ENCODE data around the gene UGDH.
"Not testable (repeated sequence)": the region's sequence is repeated elsewhere in the genome, so short reads cannot be mapped to it uniquely, and the experiment has no call there.

UGDH gene

GRCh38 chr4:39521253-39521919 lies 5.9 kb downstream of the UGDH start:
- Histone ChIP-seq H3K9ac (ENCODE audit: insufficient read length, low read depth) (no peak overlapping the region), H3K9me3 (ENCODE audit: insufficient read depth, low read length) (no peaks in the 10 kb centered on the region), H3K36me3 (ENCODE audit: insufficient read depth, insufficient read length, low read length) (peaks cover 40% of the 10 kb centered on the region), H3K4me1 (ENCODE audit: insufficient read depth, insufficient read length) (no peaks in the 10 kb centered on the region), H3K4me3 (ENCODE audit: insufficient read length, low read depth) (no peak overlapping the region), H3K27me3 (ENCODE audit: insufficient read depth, insufficient read length) (no peaks in the 10 kb centered on the region)
- DNase-seq (ENCODE audit: low read depth, low spot score) = no peak
- no peak for TF ChIP-seq YY1 (IDR thresholded peaks at IDR 0.05; ENCODE audit: insufficient read depth, insufficient read length)
- no peak for TF ChIP-seq SUZ12 (IDR thresholded peaks at IDR 0.05; ENCODE audit: extremely low read depth, insufficient read depth, insufficient read length)
- TF ChIP-seq ZNF274 (IDR thresholded peaks at IDR 0.05; ENCODE audit: low read depth, low read length) = no peak

GRCh38 chr4:39518484-39518883 lies 8.8 kb downstream of the UGDH start:
- Histone ChIP-seq H3K9me3 (ENCODE audit: insufficient read depth, low read length) (no peaks in the 10 kb centered on the region), H3K36me3 (ENCODE audit: insufficient read depth, insufficient read length, low read length) (peaks cover 49% of the 10 kb centered on the region), H3K27me3 (ENCODE audit: insufficient read depth, insufficient read length) (no peaks in the 10 kb centered on the region), H3K4me1 (ENCODE audit: insufficient read depth, insufficient read length) (no peaks in the 10 kb centered on the region), H3K9ac (ENCODE audit: insufficient read length, low read depth) (no peak overlapping the region), H3K4me3 (ENCODE audit: insufficient read length, low read depth) (no peak overlapping the region)
- no peak for DNase-seq (ENCODE audit: low read depth, low spot score)
- no peak for TF ChIP-seq SUZ12 (IDR thresholded peaks at IDR 0.05; ENCODE audit: extremely low read depth, insufficient read depth, insufficient read length)
- TF ChIP-seq YY1 (IDR thresholded peaks at IDR 0.05; ENCODE audit: insufficient read depth, insufficient read length) = no peak
- no peak for TF ChIP-seq ZNF274 (IDR thresholded peaks at IDR 0.05; ENCODE audit: low read depth, low read length)

- no peak for DNase-seq (ENCODE audit: low read depth, low spot score)
- TF ChIP-seq SUZ12 (IDR thresholded peaks at IDR 0.05; ENCODE audit: extremely low read depth, insufficient read depth, insufficient read length) (no peak), ZNF274 (IDR thresholded peaks at IDR 0.05; ENCODE audit: low read depth, low read length) (no peak), YY1 (IDR thresholded peaks at IDR 0.05; ENCODE audit: insufficient read depth, insufficient read length) (no peak)
Observed at GRCh38 chr4:39516407-39516966, 10.8 kb downstream of the UGDH start.

GRCh38 chr4:39515669-39516401 lies 11.4 kb downstream of the UGDH start:
- not testable (repeated sequence) for H3K27me3 ChIP-seq (ENCODE audit: insufficient read depth, insufficient read length); H3K9me3 ChIP-seq (ENCODE audit: insufficient read depth, low read length); H3K9ac ChIP-seq (ENCODE audit: insufficient read length, low read depth); H3K4me1 ChIP-seq (ENCODE audit: insufficient read depth, insufficient read length); DNase-seq (ENCODE audit: low read depth, low spot score); H3K4me3 ChIP-seq (ENCODE audit: insufficient read length, low read depth)
- peaks cover 58% of the 10 kb centered on the region for H3K36me3 ChIP-seq (ENCODE audit: insufficient read depth, insufficient read length, low read length)

More at GRCh38 chr4:39516407-39516966, 10.8 kb downstream of the UGDH start:
- H3K4me1 ChIP-seq (ENCODE audit: insufficient read depth, insufficient read length) = no peaks in the 10 kb centered on the region
- H3K36me3 ChIP-seq (ENCODE audit: insufficient read depth, insufficient read length, low read length) = peaks cover 63% of the 10 kb centered on the region
- no peaks in the 10 kb centered on the region for H3K9me3 ChIP-seq (ENCODE audit: insufficient read depth, low read length)
- H3K9ac ChIP-seq (ENCODE audit: insufficient read length, low read depth) = no peak overlapping the region
- H3K4me3 ChIP-seq (ENCODE audit: insufficient read length, low read depth) = no peak overlapping the region
- no peaks in the 10 kb centered on the region for H3K27me3 ChIP-seq (ENCODE audit: insufficient read depth, insufficient read length)

GRCh38 chr4:39514888-39515401 lies 12.3 kb downstream of the UGDH start:
- no peak for TF ChIP-seq YY1 (IDR thresholded peaks at IDR 0.05; ENCODE audit: insufficient read depth, insufficient read length)
- TF ChIP-seq SUZ12 (IDR thresholded peaks at IDR 0.05; ENCODE audit: extremely low read depth, insufficient read depth, insufficient read length) = no peak
- no peak for TF ChIP-seq ZNF274 (IDR thresholded peaks at IDR 0.05; ENCODE audit: low read depth, low read length)
- H3K9me3 ChIP-seq (ENCODE audit: insufficient read depth, low read length) = no peaks in the 10 kb centered on the region
- H3K9ac ChIP-seq (ENCODE audit: insufficient read length, low read depth) = no peak overlapping the region
- no peaks in the 10 kb centered on the region for H3K4me1 ChIP-seq (ENCODE audit: insufficient read depth, insufficient read length)
- H3K27me3 ChIP-seq (ENCODE audit: insufficient read depth, insufficient read length) = no peaks in the 10 kb centered on the region
- H3K4me3 ChIP-seq (ENCODE audit: insufficient read length, low read depth) = no peak overlapping the region
- peaks cover 65% of the 10 kb centered on the region for H3K36me3 ChIP-seq (ENCODE audit: insufficient read depth, insufficient read length, low read length)
- no peak for DNase-seq (ENCODE audit: low read depth, low spot score)

- H3K4me1 ChIP-seq (ENCODE audit: insufficient read depth, insufficient read length) = not testable (repeated sequence)
Observed at GRCh38 chr4:39514266-39514665, 13.0 kb downstream of the UGDH start.

GRCh38 chr4:39510348-39510929 lies 16.8 kb downstream of the UGDH start:
- H3K27me3 ChIP-seq (ENCODE audit: insufficient read depth, insufficient read length) = no peaks in the 10 kb centered on the region
- no peak for DNase-seq (ENCODE audit: low read depth, low spot score)
- H3K9ac ChIP-seq (ENCODE audit: insufficient read length, low read depth) = no peak overlapping the region
- peaks cover 81% of the 10 kb centered on the region for H3K36me3 ChIP-seq (ENCODE audit: insufficient read depth, insufficient read length, low read length)
- H3K4me1 ChIP-seq (ENCODE audit: insufficient read depth, insufficient read length) = no peaks in the 10 kb centered on the region
- no peaks in the 10 kb centered on the region for H3K9me3 ChIP-seq (ENCODE audit: insufficient read depth, low read length)
- TF ChIP-seq SUZ12 (IDR thresholded peaks at IDR 0.05; ENCODE audit: extremely low read depth, insufficient read depth, insufficient read length) = no peak
- no peak for TF ChIP-seq YY1 (IDR thresholded peaks at IDR 0.05; ENCODE audit: insufficient read depth, insufficient read length)
- no peak overlapping the region for H3K4me3 ChIP-seq (ENCODE audit: insufficient read length, low read depth)

More at GRCh38 chr4:39514266-39514665, 13.0 kb downstream of the UGDH start:
- H3K4me3 ChIP-seq (ENCODE audit: insufficient read length, low read depth); H3K9me3 ChIP-seq (ENCODE audit: insufficient read depth, low read length); H3K9ac ChIP-seq (ENCODE audit: insufficient read length, low read depth); DNase-seq (ENCODE audit: low read depth, low spot score); H3K27me3 ChIP-seq (ENCODE audit: insufficient read depth, insufficient read length): not testable (repeated sequence)
- peaks cover 67% of the 10 kb centered on the region for H3K36me3 ChIP-seq (ENCODE audit: insufficient read depth, insufficient read length, low read length)
